GM19043 (cell line): ENCODE data around the gene MAP7D3.

Experiments used
- ATAC-seq: cut with Tn5 transposase; IDR thresholded peaks from one replicate; pipeline ENCODE4 v1.9.1; 2021; ENCODE audit warnings: low read depth; ENCODE audit not compliant: unreplicated experiment

The MAP7D3 gene

GRCh38 chrX:136207546-136207945 lies 43.7 kb downstream of the MAP7D3 start:
- no peak for ATAC-seq

- ATAC-seq: no peak
Measured at GRCh38 chrX:136206916-136207315, 44.3 kb downstream of the MAP7D3 start.

DNA sequence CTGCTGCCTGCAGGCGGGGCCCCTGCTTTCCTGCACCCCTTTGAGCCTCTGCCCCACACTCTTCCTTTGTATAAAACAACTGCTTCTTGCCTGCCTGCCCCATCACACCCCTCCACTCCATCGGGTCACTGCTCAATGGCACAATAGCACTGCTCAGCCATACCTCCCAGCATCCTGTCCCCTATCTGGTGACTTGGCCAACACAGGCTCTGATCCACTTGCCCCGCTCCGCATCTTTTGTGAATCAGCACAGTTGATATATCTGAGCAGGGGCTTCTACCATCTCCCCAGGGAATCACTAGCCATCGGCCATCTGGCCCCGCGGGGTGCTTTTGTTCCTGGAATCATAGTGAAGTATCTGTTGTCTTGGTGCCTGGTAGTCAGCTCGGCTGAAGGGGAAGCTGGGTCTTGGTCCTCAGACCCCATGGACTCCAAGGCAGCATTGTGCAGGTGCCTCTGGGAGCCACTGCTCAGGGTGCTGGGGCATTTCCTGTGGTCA lies 45.3 kb downstream of the MAP7D3 start:
- no peak for ATAC-seq

GRCh38 chrX:136204571-136204970 lies 46.6 kb downstream of the MAP7D3 start:
- ATAC-seq: no peak

- ATAC-seq: no peak
Measured at GRCh38 chrX:136203951-136204350, 47.2 kb downstream of the MAP7D3 start.

DNA sequence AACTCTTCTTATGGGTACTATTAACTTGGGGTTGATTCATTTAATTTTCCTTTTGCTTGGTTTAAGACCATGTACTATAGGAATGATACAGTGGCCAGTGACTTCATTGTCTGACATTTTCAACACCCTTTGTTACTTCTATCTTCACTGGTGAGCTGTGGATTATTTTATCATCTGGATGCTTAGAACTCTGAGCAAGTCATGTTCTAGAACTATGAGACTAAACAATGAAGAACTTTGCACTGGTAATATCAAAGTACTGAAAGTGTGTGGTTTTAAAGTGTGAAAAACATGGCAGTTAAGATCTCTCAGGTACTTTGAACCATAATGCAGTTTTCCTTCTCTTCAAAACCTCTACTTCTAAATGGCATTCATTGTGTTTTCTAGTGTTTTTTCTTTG lies 47.8 kb downstream of the MAP7D3 start:
- ATAC-seq: no peak

DNA sequence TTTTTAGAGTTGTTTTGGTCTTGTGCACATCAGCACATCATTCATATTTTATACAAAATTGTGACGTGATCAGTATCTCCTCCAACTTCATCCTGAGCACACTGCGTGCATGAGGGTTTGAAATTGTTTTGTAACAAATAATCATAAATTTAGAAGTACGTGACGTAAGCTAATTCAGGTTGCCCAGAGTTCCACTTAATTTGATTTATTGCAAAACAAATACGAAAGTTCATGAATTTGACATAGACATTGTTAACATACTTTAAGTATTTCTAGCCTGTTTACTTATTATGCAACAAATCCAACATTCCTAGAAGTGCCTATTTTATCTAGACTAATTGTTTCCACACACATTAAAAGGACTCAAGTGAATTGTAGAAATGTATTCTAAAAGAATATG lies 48.3 kb downstream of the MAP7D3 start:
- ATAC-seq: no peak

DNA sequence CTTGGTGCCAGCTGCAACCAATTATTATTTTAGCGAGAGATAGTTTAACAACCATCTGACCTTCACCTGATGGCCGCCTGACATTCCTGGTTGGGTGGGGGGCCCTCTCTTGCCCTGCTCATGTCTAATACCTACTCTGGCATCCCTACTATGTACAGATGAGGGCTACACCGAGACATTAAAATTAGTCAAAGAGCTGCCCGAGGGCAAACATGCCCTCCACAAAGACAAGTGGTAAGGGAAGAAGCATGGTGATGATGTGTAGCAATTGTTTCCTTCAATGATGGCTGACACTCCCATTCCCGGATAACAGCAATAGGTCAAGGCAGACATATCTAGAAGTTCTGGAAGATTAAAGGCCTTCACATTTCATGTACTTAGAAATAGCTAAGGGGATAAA lies 49.6 kb downstream of the MAP7D3 start:
- no peak for ATAC-seq

- ATAC-seq: no peak
Measured at GRCh38 chrX:136200466-136200865, 50.7 kb downstream of the MAP7D3 start.

- ATAC-seq: no peak
Measured at GRCh38 chrX:136199365-136199764, 51.8 kb downstream of the MAP7D3 start.

DNA sequence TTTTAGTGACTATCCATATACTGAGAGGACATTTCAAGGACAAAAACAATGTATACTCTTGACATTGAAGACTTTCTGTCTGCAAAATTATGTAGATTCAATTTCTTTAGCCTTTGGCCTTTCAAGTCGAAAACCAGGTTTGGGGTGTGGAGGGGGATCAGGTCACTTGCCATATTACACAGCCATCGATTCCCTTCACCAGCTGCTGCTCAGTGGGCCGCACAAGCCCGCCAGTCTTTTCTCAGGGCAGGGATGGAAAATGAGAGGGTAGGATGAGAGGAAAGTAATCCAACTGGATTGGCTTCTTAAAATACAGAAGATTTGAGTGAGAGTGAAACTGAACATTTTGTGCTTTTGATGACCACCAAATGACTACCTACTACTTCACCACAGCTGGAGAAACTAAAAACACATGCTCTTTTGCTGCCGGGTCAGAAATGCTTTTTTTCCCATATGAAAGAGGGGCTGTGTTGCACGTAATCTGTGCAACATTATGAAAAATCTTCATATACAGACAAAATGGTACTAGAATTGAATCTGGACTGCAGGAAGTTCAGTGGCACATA lies 52.4 kb downstream of the MAP7D3 start:
- no peak for ATAC-seq

DNA sequence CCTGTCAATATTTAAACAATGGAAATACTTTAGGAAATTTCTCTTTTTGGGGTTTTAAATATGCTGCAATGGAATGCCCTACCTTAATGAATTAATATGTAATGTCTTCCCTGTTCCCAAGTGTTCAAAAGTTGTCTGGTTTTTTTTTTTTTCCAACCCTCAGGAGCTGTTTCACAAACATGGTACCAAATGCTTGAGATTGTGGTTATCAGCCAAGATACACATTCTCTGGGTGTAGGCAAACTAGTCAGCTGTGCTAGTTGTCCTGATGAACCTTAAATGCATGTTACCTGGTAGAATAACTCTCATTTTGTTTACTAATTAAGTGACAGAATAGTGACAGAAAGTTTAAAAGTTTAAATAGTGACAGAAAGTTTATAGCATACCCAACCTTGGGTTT lies 53.2 kb downstream of the MAP7D3 start:
- no peak for ATAC-seq

GRCh38 chrX:136196691-136197155 lies 54.5 kb downstream of the MAP7D3 start:
- ATAC-seq: no peak

- ATAC-seq: no peak
Measured at GRCh38 chrX:136195247-136195646, 56.0 kb downstream of the MAP7D3 start.

GRCh38 chrX:136194536-136194935 lies 56.7 kb downstream of the MAP7D3 start:
- ATAC-seq: no peak

- no peak for ATAC-seq
Measured at GRCh38 chrX:136193771-136194170, 57.4 kb downstream of the MAP7D3 start.

DNA sequence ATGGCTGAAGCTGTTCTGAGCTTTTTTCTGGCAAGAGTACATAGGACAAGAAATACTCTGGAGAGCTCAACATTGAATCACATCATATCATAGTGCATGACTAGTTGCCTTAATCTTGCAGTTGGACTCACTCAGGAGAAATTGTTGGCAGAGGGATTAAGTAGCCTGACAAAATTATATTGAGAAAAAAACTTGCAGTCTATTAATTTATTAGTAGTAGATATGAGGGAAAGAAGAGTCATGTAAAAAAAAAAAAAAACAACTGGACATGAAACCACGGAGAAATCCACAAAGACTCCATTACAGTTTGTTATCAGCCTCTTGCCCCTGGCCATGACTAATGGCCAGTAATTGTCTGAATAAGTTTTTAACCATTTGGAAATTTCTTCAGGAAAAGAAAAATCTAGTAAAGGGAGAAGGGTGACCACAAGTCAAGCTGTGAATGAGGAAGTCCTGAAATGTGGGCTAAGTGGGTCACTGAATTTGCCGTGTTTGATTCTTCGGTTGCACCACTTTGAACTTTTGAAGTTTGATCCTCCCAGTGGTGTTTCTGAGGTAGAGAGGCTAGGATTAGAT lies 58.3 kb downstream of the MAP7D3 start:
- no peak for ATAC-seq

DNA sequence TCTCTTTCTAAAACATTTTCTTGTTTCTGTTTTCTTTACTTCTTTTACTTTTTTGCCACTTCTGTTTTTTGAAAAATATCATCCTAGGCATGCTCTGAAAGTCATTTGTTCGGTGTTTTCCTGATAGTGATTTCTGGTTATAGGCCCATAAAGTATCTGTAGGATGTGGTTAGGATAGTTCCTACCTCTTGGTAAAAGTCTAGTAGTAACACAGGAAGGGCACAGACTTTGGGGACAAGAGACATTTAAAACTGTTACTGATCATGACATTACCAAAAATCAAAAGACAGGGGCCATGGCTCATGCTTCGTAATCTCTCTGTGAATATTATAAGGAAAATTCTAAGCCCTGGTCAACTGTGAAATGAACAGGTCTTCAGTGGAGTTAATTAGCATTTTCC lies 59.1 kb downstream of the MAP7D3 start:
- ATAC-seq: no peak

- no peak for ATAC-seq
Measured at GRCh38 chrX:136191171-136191570, 60.0 kb downstream of the MAP7D3 start.

DNA sequence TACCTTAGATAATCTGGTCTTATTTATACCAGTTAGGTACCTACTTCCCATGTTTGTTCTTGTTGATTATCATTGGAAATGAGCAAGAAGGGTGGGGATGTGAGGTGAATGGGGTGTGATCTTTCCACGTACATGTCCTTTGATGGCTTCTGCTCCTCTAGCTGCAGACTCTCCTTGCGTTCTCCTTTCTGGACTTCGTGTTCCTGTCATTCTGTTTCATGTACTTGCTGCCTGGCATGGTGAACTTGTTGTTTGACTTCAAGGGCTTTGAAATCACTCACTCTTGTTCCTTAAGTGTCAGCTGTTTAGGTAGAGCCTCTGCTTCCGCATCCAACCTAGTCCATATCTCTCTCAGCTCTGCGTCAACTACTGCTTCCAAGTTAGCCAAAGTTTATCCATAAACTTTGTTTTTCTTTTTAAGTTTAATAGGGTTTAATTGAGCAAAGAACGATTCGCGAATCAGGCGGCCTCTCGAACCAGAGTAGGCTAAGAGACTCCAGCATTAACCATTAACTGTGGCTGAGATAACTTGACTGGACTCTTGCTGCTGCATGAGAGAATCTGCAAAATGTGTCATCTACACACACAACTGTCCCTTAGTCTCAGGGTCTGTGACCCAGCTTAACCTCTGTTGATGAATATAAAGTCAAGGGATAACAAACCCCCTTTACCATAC lies 61.0 kb downstream of the MAP7D3 start:
- no peak for ATAC-seq

DNA sequence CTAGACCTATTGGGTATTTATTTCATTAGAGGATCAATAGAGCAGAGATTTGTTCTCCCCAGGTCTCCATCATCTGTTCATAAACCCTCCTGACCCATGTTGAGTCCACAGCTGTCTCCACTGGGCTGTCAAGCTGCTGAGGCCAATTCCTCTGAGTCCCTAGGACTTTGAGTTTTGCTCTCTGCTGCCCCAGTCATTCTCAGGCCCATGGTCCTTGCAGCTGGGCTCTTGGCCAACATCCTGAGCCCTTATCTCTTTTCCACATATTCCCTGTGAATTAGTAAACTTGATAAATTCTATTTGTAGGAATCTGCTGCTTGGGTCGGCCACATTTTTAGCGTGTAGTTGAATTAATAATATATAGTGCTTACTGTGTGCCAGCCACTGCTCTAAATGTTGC lies 62.0 kb downstream of the MAP7D3 start:
- no peak for ATAC-seq

DNA sequence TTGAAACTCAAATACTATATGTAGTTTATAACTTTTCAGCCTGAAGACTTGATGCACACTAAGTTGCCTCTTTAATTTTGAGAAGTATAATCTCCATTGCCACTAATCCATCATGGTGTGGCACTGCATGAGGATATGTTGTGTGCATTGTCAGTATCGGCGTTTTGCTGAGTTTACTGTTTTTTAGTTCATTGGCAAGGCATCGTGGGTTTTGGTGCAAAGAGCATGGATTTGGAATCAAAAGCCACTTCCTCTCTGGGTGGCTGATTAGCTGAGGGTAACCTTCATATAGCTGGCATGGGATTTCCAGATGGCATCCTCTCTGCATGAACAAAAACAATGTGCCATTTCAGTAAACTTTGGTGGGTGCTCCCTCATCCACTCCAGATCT lies 65.2 kb downstream of the MAP7D3 start:
- no peak for ATAC-seq
